ENCODE measurements around the gene MBLAC2. TPM values are rescaled to one million over a fixed set of nuclear protein-coding genes. Genes with fewer than 3 reads are reported as not detected.

Gene MBLAC2
- total RNA-seq (2014; rRNA removed; shearing (Covaris generic)) (8.1 and 10.0 TPM in 2 replicates), polyA plus RNA-seq (2016; fragmentation: Nextera tagmentation; extraction: Ambion mirVana) (4.1 and 4.3 TPM in 2 replicates)
- long read RNA-seq, full-length matches to known transcripts = 3 of 3 reads
- long read RNA-seq, partial matches to known transcripts = 0 of 3 reads
- long read RNA-seq, other reads (novel, unspliced or antisense) = 0 of 3 reads

DNA sequence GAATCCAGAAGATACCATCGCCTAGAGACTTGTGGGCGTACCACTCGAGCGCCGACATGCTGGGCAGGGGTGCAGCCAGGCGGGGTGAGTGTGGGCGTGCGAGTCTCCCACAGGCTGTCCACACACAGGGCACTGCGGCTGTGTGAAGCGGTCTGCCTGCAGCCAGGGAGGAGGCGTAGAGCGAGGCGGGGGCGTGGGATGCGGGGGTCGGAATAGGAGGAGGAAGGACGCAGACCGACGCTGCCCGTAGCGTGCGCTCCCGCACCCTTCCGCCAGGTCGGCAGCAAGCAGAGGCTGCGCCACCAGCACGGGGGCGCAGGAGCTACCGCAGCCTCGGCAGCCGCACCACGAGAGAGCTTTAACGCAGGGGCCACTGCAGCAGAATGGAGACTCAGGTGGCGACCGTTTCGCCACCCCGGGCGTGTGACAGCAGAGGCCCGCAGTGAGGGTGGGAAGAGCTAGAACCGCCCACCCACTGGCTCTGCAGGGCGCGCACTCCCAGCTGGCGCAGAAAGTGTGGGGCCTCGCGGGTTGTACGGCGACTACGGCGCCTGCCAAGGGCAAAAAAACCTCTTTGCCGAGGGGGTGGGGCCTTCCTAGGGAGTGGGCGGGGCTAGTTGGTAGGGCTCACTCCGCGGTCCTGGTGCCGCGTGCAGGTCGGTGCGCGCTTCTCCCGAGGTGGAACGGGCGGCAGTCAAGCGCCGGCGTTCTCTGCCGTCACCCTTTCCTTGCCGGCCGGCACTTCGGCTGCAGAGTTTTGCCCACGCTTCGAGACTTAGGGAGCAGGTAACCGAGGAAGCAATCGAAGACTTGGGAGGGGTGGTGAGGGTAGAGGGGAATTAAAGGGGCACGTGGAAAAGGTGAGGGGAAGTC is at the start of gene MBLAC2, which contains the start of gene POLR3G:
TSS of gene MBLAC2 (minus strand) at position 537 of the 873 bp plus-strand sequence. CDS start at position 58, 479 bp downstream.
TSS of gene POLR3G (plus strand) at position 630 of the 873 bp plus-strand sequence. CDS start 10,704 bp downstream, outside the sequence.
- Histone ChIP-seq H3F3A (replicated peaks; ENCODE audit: low read depth) (peaks cover 22% of the 10 kb centered on the region), H3K27me3 (ENCODE audit: insufficient read depth) (no peaks in the 10 kb centered on the region), H3K4me1 (ENCODE audit: insufficient read depth) (peaks cover 37% of the 10 kb centered on the region), H3K9me2 (ENCODE audit: insufficient read depth) (no peaks in the 10 kb centered on the region), H3K27ac (ENCODE audit: low read depth) (peak within 1 kb of the TSS; percentile 85), H3K36me3 (ENCODE audit: insufficient read depth) (no peaks in the 10 kb centered on the region), H2AFZ (peak within 1 kb of the TSS; percentile 90), H3K79me2 (replicated peaks; ENCODE audit: insufficient read depth) (peaks cover 48% of the 10 kb centered on the region), H3K4me2 (peak within 1 kb of the TSS; percentile 79), H4K20me1 (replicated peaks; ENCODE audit: insufficient read depth) (no peaks in the 10 kb centered on the region), H3K4me3 (peak within 1 kb of the TSS; percentile 83)
- ATAC-seq (peak; percentile 80), DNase-seq (ENCODE audit: low spot score) (peak; percentile 96)
- Mint-ChIP-seq H3K4me3 (peak within 1 kb of the TSS; percentile 97), H3K4me1 (peaks cover 46% of the 10 kb centered on the region), H3K27ac (peak within 1 kb of the TSS; percentile 95), H3K27me3 (ENCODE audit: insufficient read depth, low read depth, poor library complexity) (peaks cover 14% of the 10 kb centered on the region), H3K36me3 (ENCODE audit: low read depth) (peaks cover 20% of the 10 kb centered on the region), H3K9me3 (no peaks in the 10 kb centered on the region; the same call in 2 of the 3 replicates)
- TF ChIP-seq CREB1 (CRISPR knock-in tag; IDR thresholded peaks at IDR 0.05; ENCODE audit: low read depth) = no peak
- TF ChIP-seq, protein P1, sequence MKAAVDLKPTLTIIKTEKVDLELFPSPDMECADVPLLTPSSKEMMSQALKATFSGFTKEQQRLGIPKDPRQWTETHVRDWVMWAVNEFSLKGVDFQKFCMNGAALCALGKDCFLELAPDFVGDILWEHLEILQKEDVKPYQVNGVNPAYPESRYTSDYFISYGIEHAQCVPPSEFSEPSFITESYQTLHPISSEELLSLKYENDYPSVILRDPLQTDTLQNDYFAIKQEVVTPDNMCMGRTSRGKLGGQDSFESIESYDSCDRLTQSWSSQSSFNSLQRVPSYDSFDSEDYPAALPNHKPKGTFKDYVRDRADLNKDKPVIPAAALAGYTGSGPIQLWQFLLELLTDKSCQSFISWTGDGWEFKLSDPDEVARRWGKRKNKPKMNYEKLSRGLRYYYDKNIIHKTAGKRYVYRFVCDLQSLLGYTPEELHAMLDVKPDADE (IDR thresholded peaks at IDR 0.05) = 0 out of 2 replicates have a peak, but pooled peaks have one; percentile 45
- TF ChIP-seq JUNB (IDR thresholded peaks at IDR 0.05; ENCODE audit: unreplicated experiment) = no peak
- no peak for TF ChIP-seq ZNF331 (CRISPR knock-in tag; IDR thresholded peaks at IDR 0.05; ENCODE audit: low read depth)
- no peak for TF ChIP-seq NANOG (IDR thresholded peaks at IDR 0.05; ENCODE audit: borderline replicate concordance)
- TF ChIP-seq POLR2AphosphoS5 (IDR thresholded peaks at IDR 0.05; ENCODE audit: low read depth) = peak; percentile 91
- TF ChIP-seq EZH2phosphoT487 (IDR thresholded peaks at IDR 0.05; ENCODE audit: unreplicated experiment) = no peak
- no peak for TF ChIP-seq EZH2 (IDR thresholded peaks at IDR 0.05; ENCODE audit: low read depth, unreplicated experiment)
- TF ChIP-seq, protein P2, sequence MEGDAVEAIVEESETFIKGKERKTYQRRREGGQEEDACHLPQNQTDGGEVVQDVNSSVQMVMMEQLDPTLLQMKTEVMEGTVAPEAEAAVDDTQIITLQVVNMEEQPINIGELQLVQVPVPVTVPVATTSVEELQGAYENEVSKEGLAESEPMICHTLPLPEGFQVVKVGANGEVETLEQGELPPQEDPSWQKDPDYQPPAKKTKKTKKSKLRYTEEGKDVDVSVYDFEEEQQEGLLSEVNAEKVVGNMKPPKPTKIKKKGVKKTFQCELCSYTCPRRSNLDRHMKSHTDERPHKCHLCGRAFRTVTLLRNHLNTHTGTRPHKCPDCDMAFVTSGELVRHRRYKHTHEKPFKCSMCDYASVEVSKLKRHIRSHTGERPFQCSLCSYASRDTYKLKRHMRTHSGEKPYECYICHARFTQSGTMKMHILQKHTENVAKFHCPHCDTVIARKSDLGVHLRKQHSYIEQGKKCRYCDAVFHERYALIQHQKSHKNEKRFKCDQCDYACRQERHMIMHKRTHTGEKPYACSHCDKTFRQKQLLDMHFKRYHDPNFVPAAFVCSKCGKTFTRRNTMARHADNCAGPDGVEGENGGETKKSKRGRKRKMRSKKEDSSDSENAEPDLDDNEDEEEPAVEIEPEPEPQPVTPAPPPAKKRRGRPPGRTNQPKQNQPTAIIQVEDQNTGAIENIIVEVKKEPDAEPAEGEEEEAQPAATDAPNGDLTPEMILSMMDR (conservative IDR thresholded peaks at IDR 0.05; ENCODE audit: low read depth in 2 of 2) = peak; percentile 39 to 45; a peak in 3 of 4 replicates
- TF ChIP-seq, protein P3, sequence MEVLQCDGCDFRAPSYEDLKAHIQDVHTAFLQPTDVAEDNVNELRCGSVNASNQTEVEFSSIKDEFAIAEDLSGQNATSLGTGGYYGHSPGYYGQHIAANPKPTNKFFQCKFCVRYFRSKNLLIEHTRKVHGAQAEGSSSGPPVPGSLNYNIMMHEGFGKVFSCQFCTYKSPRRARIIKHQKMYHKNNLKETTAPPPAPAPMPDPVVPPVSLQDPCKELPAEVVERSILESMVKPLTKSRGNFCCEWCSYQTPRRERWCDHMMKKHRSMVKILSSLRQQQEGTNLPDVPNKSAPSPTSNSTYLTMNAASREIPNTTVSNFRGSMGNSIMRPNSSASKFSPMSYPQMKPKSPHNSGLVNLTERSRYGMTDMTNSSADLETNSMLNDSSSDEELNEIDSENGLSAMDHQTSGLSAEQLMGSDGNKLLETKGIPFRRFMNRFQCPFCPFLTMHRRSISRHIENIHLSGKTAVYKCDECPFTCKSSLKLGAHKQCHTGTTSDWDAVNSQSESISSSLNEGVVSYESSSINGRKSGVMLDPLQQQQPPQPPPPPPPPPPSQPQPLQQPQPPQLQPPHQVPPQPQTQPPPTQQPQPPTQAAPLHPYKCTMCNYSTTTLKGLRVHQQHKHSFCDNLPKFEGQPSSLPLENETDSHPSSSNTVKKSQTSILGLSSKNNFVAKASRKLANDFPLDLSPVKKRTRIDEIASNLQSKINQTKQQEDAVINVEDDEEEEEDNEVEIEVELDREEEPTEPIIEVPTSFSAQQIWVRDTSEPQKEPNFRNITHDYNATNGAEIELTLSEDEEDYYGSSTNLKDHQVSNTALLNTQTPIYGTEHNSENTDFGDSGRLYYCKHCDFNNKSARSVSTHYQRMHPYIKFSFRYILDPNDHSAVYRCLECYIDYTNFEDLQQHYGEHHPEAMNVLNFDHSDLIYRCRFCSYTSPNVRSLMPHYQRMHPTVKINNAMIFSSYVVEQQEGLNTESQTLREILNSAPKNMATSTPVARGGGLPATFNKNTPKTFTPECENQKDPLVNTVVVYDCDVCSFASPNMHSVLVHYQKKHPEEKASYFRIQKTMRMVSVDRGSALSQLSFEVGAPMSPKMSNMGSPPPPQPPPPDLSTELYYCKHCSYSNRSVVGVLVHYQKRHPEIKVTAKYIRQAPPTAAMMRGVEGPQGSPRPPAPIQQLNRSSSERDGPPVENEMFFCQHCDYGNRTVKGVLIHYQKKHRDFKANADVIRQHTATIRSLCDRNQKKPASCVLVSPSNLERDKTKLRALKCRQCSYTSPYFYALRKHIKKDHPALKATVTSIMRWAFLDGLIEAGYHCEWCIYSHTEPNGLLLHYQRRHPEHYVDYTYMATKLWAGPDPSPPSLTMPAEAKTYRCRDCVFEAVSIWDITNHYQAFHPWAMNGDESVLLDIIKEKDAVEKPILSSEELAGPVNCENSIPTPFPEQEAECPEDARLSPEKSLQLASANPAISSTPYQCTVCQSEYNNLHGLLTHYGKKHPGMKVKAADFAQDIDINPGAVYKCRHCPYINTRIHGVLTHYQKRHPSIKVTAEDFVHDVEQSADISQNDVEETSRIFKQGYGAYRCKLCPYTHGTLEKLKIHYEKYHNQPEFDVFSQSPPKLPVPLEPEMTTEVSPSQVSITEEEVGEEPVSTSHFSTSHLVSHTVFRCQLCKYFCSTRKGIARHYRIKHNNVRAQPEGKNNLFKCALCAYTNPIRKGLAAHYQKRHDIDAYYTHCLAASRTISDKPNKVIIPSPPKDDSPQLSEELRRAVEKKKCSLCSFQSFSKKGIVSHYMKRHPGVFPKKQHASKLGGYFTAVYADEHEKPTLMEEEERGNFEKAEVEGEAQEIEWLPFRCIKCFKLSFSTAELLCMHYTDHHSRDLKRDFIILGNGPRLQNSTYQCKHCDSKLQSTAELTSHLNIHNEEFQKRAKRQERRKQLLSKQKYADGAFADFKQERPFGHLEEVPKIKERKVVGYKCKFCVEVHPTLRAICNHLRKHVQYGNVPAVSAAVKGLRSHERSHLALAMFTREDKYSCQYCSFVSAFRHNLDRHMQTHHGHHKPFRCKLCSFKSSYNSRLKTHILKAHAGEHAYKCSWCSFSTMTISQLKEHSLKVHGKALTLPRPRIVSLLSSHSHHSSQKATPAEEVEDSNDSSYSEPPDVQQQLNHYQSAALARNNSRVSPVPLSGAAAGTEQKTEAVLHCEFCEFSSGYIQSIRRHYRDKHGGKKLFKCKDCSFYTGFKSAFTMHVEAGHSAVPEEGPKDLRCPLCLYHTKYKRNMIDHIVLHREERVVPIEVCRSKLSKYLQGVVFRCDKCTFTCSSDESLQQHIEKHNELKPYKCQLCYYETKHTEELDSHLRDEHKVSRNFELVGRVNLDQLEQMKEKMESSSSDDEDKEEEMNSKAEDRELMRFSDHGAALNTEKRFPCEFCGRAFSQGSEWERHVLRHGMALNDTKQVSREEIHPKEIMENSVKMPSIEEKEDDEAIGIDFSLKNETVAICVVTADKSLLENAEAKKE (CRISPR knock-in tag; IDR thresholded peaks at IDR 0.05) = no peak
- TF ChIP-seq, protein P4, sequence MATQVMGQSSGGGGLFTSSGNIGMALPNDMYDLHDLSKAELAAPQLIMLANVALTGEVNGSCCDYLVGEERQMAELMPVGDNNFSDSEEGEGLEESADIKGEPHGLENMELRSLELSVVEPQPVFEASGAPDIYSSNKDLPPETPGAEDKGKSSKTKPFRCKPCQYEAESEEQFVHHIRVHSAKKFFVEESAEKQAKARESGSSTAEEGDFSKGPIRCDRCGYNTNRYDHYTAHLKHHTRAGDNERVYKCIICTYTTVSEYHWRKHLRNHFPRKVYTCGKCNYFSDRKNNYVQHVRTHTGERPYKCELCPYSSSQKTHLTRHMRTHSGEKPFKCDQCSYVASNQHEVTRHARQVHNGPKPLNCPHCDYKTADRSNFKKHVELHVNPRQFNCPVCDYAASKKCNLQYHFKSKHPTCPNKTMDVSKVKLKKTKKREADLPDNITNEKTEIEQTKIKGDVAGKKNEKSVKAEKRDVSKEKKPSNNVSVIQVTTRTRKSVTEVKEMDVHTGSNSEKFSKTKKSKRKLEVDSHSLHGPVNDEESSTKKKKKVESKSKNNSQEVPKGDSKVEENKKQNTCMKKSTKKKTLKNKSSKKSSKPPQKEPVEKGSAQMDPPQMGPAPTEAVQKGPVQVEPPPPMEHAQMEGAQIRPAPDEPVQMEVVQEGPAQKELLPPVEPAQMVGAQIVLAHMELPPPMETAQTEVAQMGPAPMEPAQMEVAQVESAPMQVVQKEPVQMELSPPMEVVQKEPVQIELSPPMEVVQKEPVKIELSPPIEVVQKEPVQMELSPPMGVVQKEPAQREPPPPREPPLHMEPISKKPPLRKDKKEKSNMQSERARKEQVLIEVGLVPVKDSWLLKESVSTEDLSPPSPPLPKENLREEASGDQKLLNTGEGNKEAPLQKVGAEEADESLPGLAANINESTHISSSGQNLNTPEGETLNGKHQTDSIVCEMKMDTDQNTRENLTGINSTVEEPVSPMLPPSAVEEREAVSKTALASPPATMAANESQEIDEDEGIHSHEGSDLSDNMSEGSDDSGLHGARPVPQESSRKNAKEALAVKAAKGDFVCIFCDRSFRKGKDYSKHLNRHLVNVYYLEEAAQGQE (IDR thresholded peaks at IDR 0.05; ENCODE audit: unreplicated experiment) = peak; percentile 17
- no peak for TF ChIP-seq STAT1 (IDR thresholded peaks at IDR 0.05; ENCODE audit: unreplicated experiment)
- TF ChIP-seq ZNF114 (CRISPR knock-in tag; IDR thresholded peaks at IDR 0.05) = no peak

Measured in GM23338 (cell line).